ENCODE results near the gene PNPLA7. TPM values are rescaled to one million over a fixed set of nuclear protein-coding genes. Genes with fewer than 3 reads are reported as not detected.
"Not testable (repeated sequence)": the region's sequence is repeated elsewhere in the genome, so short reads cannot be mapped to it uniquely, and the experiment has no call there.

Gene PNPLA7
- total RNA-seq, 1 donor from 2014 or later = 9.8 TPM

- ATAC-seq = no peak
- intact Hi-C loops (cut with DNase I) = no loop called here
- DNase-seq (ENCODE audit: missing footprints) = no peak
Measured at GRCh38 chr9:137475666-137476065, 74.5 kb downstream of the PNPLA7 start.

- intact Hi-C loops (cut with DNase I) = no loop called here
- no peak for DNase-seq (ENCODE audit: missing footprints)
- no peak for ATAC-seq
Measured at GRCh38 chr9:137474271-137474670, 75.9 kb downstream of the PNPLA7 start.

GRCh38 chr9:137470785-137471184, 79.4 kb downstream of the PNPLA7 start:
- intact Hi-C loops (cut with DNase I) = no loop called here
- ATAC-seq = no peak
- DNase-seq (ENCODE audit: missing footprints) = no peak

- no peak for ATAC-seq
- intact Hi-C loops (cut with DNase I) = no loop called here
- DNase-seq (ENCODE audit: missing footprints) = no peak
Measured at GRCh38 chr9:137467896-137468295, 82.3 kb downstream of the PNPLA7 start.

GRCh38 chr9:137467161-137467581, 83.0 kb downstream of the PNPLA7 start:
- peak; percentile 63 for DNase-seq (ENCODE audit: missing footprints)
- intact Hi-C loops (cut with DNase I) = no loop called here
- no peak for ATAC-seq

GRCh38 chr9:137466389-137467085, 83.7 kb downstream of the PNPLA7 start:
- intact Hi-C loops (cut with DNase I); DNase-seq (ENCODE audit: missing footprints); ATAC-seq: not testable (repeated sequence)

- DNase-seq (ENCODE audit: missing footprints) (no peak), ATAC-seq (no peak)
- intact Hi-C loops (cut with DNase I) = no loop called here
Measured at GRCh38 chr9:137465720-137466388, 84.3 kb downstream of the PNPLA7 start.

- DNase-seq (ENCODE audit: missing footprints) = no peak
- intact Hi-C loops (cut with DNase I) = no loop called here
- no peak for ATAC-seq
Measured at GRCh38 chr9:137465000-137465719, 85.0 kb downstream of the PNPLA7 start.

GRCh38 chr9:137464291-137464999, 85.8 kb downstream of the PNPLA7 start:
- ATAC-seq (no peak), DNase-seq (ENCODE audit: missing footprints) (no peak)
- intact Hi-C loops (cut with DNase I) = no loop called here

GRCh38 chr9:137463931-137464290, 86.3 kb downstream of the PNPLA7 start:
- DNase-seq (ENCODE audit: missing footprints) (no peak), ATAC-seq (no peak)
- intact Hi-C loops (cut with DNase I) = no loop called here

- ATAC-seq (no peak), DNase-seq (ENCODE audit: missing footprints) (no peak)
- intact Hi-C loops (cut with DNase I) = no loop called here
Measured at GRCh38 chr9:137462986-137463930, 86.9 kb downstream of the PNPLA7 start.

- ATAC-seq (no peak), DNase-seq (ENCODE audit: missing footprints) (no peak)
- intact Hi-C loops (cut with DNase I) = no loop called here
Measured at GRCh38 chr9:137462396-137462985, 87.7 kb downstream of the PNPLA7 start.

- ATAC-seq (no peak), DNase-seq (ENCODE audit: missing footprints) (peak; percentile 83)
- intact Hi-C loops (cut with DNase I) = no loop called here
Measured at GRCh38 chr9:137461663-137462395, 88.4 kb downstream of the PNPLA7 start.

GRCh38 chr9:137461316-137461662, 88.9 kb downstream of the PNPLA7 start:
- no peak for ATAC-seq
- intact Hi-C loops (cut with DNase I) = no loop called here
- DNase-seq (ENCODE audit: missing footprints) = peak; percentile 28

GRCh38 chr9:137460363-137461315, 89.6 kb downstream of the PNPLA7 start:
- ATAC-seq (no peak), DNase-seq (ENCODE audit: missing footprints) (peak; percentile 59)
- intact Hi-C loops (cut with DNase I) = no loop called here

- ATAC-seq (no peak), DNase-seq (ENCODE audit: missing footprints) (peak; percentile 52)
- intact Hi-C loops (cut with DNase I) = no loop called here
Measured at GRCh38 chr9:137459601-137460362, 90.4 kb downstream of the PNPLA7 start.
